GM18951 (cell line): ENCODE results near the gene TNNC1.

ENCODE experiments used
- POLR2A ChIP-seq: IDR thresholded peaks from 4 replicates; pipeline ENCODE4 v1.6.1; 2011; ENCODE audit warnings: mild to moderate bottlenecking; ENCODE audit not compliant: insufficient read length, insufficient read depth; ENCODE audit errors: extremely low read depth
- in situ Hi-C: fragments of 300-500 bp; cut with MboI; formaldehyde crosslinking; loops from one replicate; pipeline ENCODE4 v1.12.0; 2022; ENCODE audit warnings: low sequenced_read_pairs, mixed read lengths, inconsistent platforms; ENCODE audit not compliant: unreplicated experiment

Gene TNNC1

GRCh38 chr3:52441091-52441771, 12.6 kb downstream of the TNNC1 start:
- TF ChIP-seq POLR2A: no peak
- in situ Hi-C loops: no loop called here

GRCh38 chr3:52440671-52441070, 13.2 kb downstream of the TNNC1 start:
- no peak for TF ChIP-seq POLR2A
- in situ Hi-C loops: no loop called here

- in situ Hi-C loops: no loop called here
- TF ChIP-seq POLR2A: no peak
Observed at GRCh38 chr3:52440249-52440551, 13.6 kb downstream of the TNNC1 start.

GRCh38 chr3:52439426-52440248, 14.2 kb downstream of the TNNC1 start:
- TF ChIP-seq POLR2A: no peak
- in situ Hi-C loops: no loop called here

- in situ Hi-C loops: no loop called here
- no peak for TF ChIP-seq POLR2A
Observed at GRCh38 chr3:52438579-52439425, 15.0 kb downstream of the TNNC1 start.

- no peak for TF ChIP-seq POLR2A
- in situ Hi-C loops: no loop called here
Observed at GRCh38 chr3:52438104-52438376, 15.8 kb downstream of the TNNC1 start.

GRCh38 chr3:52437326-52438103, 16.3 kb downstream of the TNNC1 start:
- no peak for TF ChIP-seq POLR2A
- in situ Hi-C loops: no loop called here

- TF ChIP-seq POLR2A: no peak
- in situ Hi-C loops: no loop called here
Observed at GRCh38 chr3:52436500-52437149, 17.2 kb downstream of the TNNC1 start.

- no peak for TF ChIP-seq POLR2A
- in situ Hi-C loops: no loop called here
Observed at GRCh38 chr3:52435246-52436101, 18.4 kb downstream of the TNNC1 start.

GRCh38 chr3:52434491-52435115, 19.2 kb downstream of the TNNC1 start:
- TF ChIP-seq POLR2A: no peak
- in situ Hi-C loops: no loop called here

- TF ChIP-seq POLR2A: no peak
- in situ Hi-C loops: no loop called here
Observed at GRCh38 chr3:52433996-52434479, 19.8 kb downstream of the TNNC1 start.
